Measurements from ENCODE around the gene PKMYT1.
A peak's percentile ranks its signal among the peaks of the same experiment; 100 is the strongest.

The PKMYT1 gene

GRCh38 chr16:3017794-3018506, 37.7 kb upstream of the PKMYT1 start, which contains the start of gene CLDN6:
Gene CLDN6 (minus strand): TSS chr16:3018183. CDS start chr16:3016021, 2,162 bp downstream.
- H3K9me3 ChIP-seq (ENCODE audit: insufficient read depth, low read length), result no peaks in the 10 kb centered on the region
- peaks cover 27% of the 10 kb centered on the region for H3K4me1 ChIP-seq (ENCODE audit: low read length)
- H3K27me3 ChIP-seq (ENCODE audit: low read depth, low read length), result no peaks in the 10 kb centered on the region
- H3K79me2 ChIP-seq (ENCODE audit: low read length), result no peaks in the 10 kb centered on the region
- no peak within 1 kb of the TSS for H2AFZ ChIP-seq (ENCODE audit: low read depth, low read length)
- H3K36me3 ChIP-seq (replicated peaks; ENCODE audit: low read depth, low read length), result no peaks in the 10 kb centered on the region
- H4K20me1 ChIP-seq (ENCODE audit: insufficient read depth, low read length), result no peaks in the 10 kb centered on the region
- TF ChIP-seq CTCF (IDR thresholded peaks at IDR 0.05; ENCODE audit: low read depth, low read length), result 0 out of 2 replicates have a peak, but pooled peaks have one; percentile 11
- TF ChIP-seq EZH2phosphoT487 (IDR thresholded peaks at IDR 0.05; ENCODE audit: low read depth), result no peak
- no peak within 1 kb of the TSS for H3K4me3 ChIP-seq (ENCODE audit: low read length)
- H3K27ac ChIP-seq (ENCODE audit: low read length), result no peak within 1 kb of the TSS
- no peak within 1 kb of the TSS for H3K9ac ChIP-seq (ENCODE audit: low read length)
- H3K4me2 ChIP-seq (ENCODE audit: low read length), result no peak within 1 kb of the TSS

- Histone ChIP-seq H3K9me3 (ENCODE audit: insufficient read depth, low read length) (no peaks in the 10 kb centered on the region), H3K27ac (ENCODE audit: low read length) (no peak overlapping the region), H3K4me1 (ENCODE audit: low read length) (peaks cover 22% of the 10 kb centered on the region), H3K79me2 (ENCODE audit: low read length) (no peaks in the 10 kb centered on the region), H3K4me2 (ENCODE audit: low read length) (no peak overlapping the region), H4K20me1 (ENCODE audit: insufficient read depth, low read length) (no peaks in the 10 kb centered on the region), H3K36me3 (replicated peaks; ENCODE audit: low read depth, low read length) (no peaks in the 10 kb centered on the region), H2AFZ (ENCODE audit: low read depth, low read length) (no peak overlapping the region), H3K9ac (ENCODE audit: low read length) (no peak overlapping the region), H3K4me3 (ENCODE audit: low read length) (no peak overlapping the region), H3K27me3 (ENCODE audit: low read depth, low read length) (no peaks in the 10 kb centered on the region)
- TF ChIP-seq CTCF (IDR thresholded peaks at IDR 0.05; ENCODE audit: low read depth, low read length), result no peak
- no peak for TF ChIP-seq EZH2phosphoT487 (IDR thresholded peaks at IDR 0.05; ENCODE audit: low read depth)
These were observed 37.1 kb upstream of the PKMYT1 start for GRCh38 chr16:3017344-3017743.

GRCh38 chr16:3015865-3016521, 35.7 kb upstream of the PKMYT1 start:
- no peak for TF ChIP-seq CTCF (IDR thresholded peaks at IDR 0.05; ENCODE audit: low read depth, low read length)
- TF ChIP-seq EZH2phosphoT487 (IDR thresholded peaks at IDR 0.05; ENCODE audit: low read depth), result no peak
- H2AFZ ChIP-seq (ENCODE audit: low read depth, low read length), result no peak overlapping the region
- H3K27me3 ChIP-seq (ENCODE audit: low read depth, low read length), result peaks cover 7% of the 10 kb centered on the region; the same call in 1 of the 2 replicates
- peaks cover 9% of the 10 kb centered on the region for H3K4me1 ChIP-seq (ENCODE audit: low read length)
- H3K36me3 ChIP-seq (replicated peaks; ENCODE audit: low read depth, low read length), result no peaks in the 10 kb centered on the region
- no peak overlapping the region for H3K27ac ChIP-seq (ENCODE audit: low read length)
- no peaks in the 10 kb centered on the region for H3K79me2 ChIP-seq (ENCODE audit: low read length)
- H3K4me3 ChIP-seq (ENCODE audit: low read length), result no peak overlapping the region
- H3K9ac ChIP-seq (ENCODE audit: low read length), result no peak overlapping the region
- H3K4me2 ChIP-seq (ENCODE audit: low read length), result no peak overlapping the region
- no peaks in the 10 kb centered on the region for H3K9me3 ChIP-seq (ENCODE audit: insufficient read depth, low read length)
- H4K20me1 ChIP-seq (ENCODE audit: insufficient read depth, low read length), result no peaks in the 10 kb centered on the region

- Histone ChIP-seq H3K9ac (ENCODE audit: low read length) (no peak overlapping the region), H3K27ac (ENCODE audit: low read length) (no peak overlapping the region), H3K36me3 (replicated peaks; ENCODE audit: low read depth, low read length) (no peaks in the 10 kb centered on the region), H3K4me3 (ENCODE audit: low read length) (no peak overlapping the region), H3K4me1 (ENCODE audit: low read length) (0 out of 2 replicates have a peak, but pooled peaks cover 3% of the 10 kb centered on the region), H3K79me2 (ENCODE audit: low read length) (no peaks in the 10 kb centered on the region), H4K20me1 (ENCODE audit: insufficient read depth, low read length) (no peaks in the 10 kb centered on the region), H3K9me3 (ENCODE audit: insufficient read depth, low read length) (no peaks in the 10 kb centered on the region), H2AFZ (ENCODE audit: low read depth, low read length) (no peak overlapping the region), H3K4me2 (ENCODE audit: low read length) (no peak overlapping the region), H3K27me3 (ENCODE audit: low read depth, low read length) (peaks cover 7% of the 10 kb centered on the region; the same call in 1 of the 2 replicates)
- no peak for TF ChIP-seq CTCF (IDR thresholded peaks at IDR 0.05; ENCODE audit: low read depth, low read length)
- no peak for TF ChIP-seq EZH2phosphoT487 (IDR thresholded peaks at IDR 0.05; ENCODE audit: low read depth)
These were observed 34.7 kb upstream of the PKMYT1 start for GRCh38 chr16:3014971-3015370.
